ENCODE data around the gene BSPH1.

Gene BSPH1, protein sequence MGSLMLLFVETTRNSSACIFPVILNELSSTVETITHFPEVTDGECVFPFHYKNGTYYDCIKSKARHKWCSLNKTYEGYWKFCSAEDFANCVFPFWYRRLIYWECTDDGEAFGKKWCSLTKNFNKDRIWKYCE

DNA sequence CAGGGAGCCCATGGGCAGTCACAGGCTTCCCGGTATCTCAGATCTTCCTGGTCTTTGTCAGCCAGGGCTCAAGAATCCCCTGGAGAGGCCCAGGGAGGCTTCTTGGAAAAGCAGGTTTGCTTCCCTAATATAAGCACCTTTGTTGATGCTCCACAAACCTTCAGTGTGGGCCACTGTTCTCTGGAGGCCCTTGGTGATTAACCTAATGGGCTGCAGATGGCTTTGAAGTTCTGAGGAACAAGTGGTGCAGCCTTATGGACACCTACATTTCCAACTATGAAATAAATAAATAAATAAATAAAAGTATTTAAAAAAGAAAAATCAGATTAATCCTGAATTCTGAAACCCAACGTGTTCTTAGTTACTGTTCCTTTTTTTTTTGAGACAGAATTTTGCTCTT lies at the start of gene BSPH1:
Gene BSPH1 (minus strand): TSS at position 101 of the 400 bp plus-strand sequence. CDS start 89 bp downstream, at position 12.
- Histone ChIP-seq H3K36me3 (ENCODE audit: low read length) (no peaks in the 10 kb centered on the region), H3K79me2 (ENCODE audit: insufficient read depth, low read length) (no peaks in the 10 kb centered on the region), H3K9me2 (replicated peaks; ENCODE audit: insufficient read depth, low read length) (no peaks in the 10 kb centered on the region), H3K27me3 (ENCODE audit: low read length) (no peaks in the 10 kb centered on the region), H3K9me3 (ENCODE audit: insufficient read depth, low read length) (no peaks in the 10 kb centered on the region), H2AFZ (ENCODE audit: low read depth, low read length, severe bottlenecking) (no peak within 1 kb of the TSS), H4K20me1 (ENCODE audit: low read depth, low read length) (no peaks in the 10 kb centered on the region), H3F3A (ENCODE audit: insufficient read depth) (no peaks in the 10 kb centered on the region), H3K4me2 (ENCODE audit: low read depth, low read length, poor library complexity, severe bottlenecking) (no peak within 1 kb of the TSS), H3K9ac (ENCODE audit: low read length) (no peak within 1 kb of the TSS), H3K4me3 (ENCODE audit: insufficient read depth, low read length, poor library complexity, severe bottlenecking) (no peak within 1 kb of the TSS), H3K27ac (ENCODE audit: low read depth, low read length) (no peak within 1 kb of the TSS)
- TF ChIP-seq, protein P1, sequence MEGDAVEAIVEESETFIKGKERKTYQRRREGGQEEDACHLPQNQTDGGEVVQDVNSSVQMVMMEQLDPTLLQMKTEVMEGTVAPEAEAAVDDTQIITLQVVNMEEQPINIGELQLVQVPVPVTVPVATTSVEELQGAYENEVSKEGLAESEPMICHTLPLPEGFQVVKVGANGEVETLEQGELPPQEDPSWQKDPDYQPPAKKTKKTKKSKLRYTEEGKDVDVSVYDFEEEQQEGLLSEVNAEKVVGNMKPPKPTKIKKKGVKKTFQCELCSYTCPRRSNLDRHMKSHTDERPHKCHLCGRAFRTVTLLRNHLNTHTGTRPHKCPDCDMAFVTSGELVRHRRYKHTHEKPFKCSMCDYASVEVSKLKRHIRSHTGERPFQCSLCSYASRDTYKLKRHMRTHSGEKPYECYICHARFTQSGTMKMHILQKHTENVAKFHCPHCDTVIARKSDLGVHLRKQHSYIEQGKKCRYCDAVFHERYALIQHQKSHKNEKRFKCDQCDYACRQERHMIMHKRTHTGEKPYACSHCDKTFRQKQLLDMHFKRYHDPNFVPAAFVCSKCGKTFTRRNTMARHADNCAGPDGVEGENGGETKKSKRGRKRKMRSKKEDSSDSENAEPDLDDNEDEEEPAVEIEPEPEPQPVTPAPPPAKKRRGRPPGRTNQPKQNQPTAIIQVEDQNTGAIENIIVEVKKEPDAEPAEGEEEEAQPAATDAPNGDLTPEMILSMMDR (IDR thresholded peaks at IDR 0.05; ENCODE audit: insufficient read depth, low read length, poor library complexity, severe bottlenecking) = no peak
- no peak for TF ChIP-seq EZH2phosphoT487 (conservative IDR thresholded peaks at IDR 0.05; ENCODE audit: low read length)

DNA sequence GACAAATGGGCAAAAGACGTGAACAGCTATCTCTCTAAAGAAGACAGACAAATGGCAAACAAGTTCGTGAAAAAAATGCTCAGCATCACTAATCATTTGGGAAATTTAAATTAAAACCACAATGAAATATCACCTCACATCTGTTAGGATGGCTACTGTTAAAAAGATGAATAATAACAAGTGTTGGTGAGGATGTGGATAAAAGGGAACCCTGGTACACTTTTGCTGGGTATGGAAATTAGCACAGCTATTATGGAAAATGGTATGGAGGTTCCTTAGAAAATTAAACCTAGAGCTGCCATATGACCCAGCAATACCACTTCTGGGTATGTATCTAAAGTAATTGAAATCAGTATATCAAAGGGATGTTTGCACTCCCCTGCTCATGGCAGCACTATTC lies 44.8 kb upstream of the BSPH1 start:
- H3K27ac ChIP-seq (ENCODE audit: low read depth, low read length) = no peak overlapping the region
- no peaks in the 10 kb centered on the region for H4K20me1 ChIP-seq (ENCODE audit: low read depth, low read length)
- no peak overlapping the region for H3K4me3 ChIP-seq (ENCODE audit: insufficient read depth, low read length, poor library complexity, severe bottlenecking)
- TF ChIP-seq, protein P1 (IDR thresholded peaks at IDR 0.05; ENCODE audit: insufficient read depth, low read length, poor library complexity, severe bottlenecking) = no peak
- H3K27me3 ChIP-seq (ENCODE audit: low read length) = no peaks in the 10 kb centered on the region
- H3K4me2 ChIP-seq (ENCODE audit: low read depth, low read length, poor library complexity, severe bottlenecking) = no peak overlapping the region
- no peak overlapping the region for H2AFZ ChIP-seq (ENCODE audit: low read depth, low read length, severe bottlenecking)
- no peaks in the 10 kb centered on the region for H3F3A ChIP-seq (ENCODE audit: insufficient read depth)
- H3K9ac ChIP-seq (ENCODE audit: low read length) = no peak overlapping the region
- no peaks in the 10 kb centered on the region for H3K9me2 ChIP-seq (replicated peaks; ENCODE audit: insufficient read depth, low read length)
- no peaks in the 10 kb centered on the region for H3K79me2 ChIP-seq (ENCODE audit: insufficient read depth, low read length)
- no peaks in the 10 kb centered on the region for H3K36me3 ChIP-seq (ENCODE audit: low read length)
- H3K9me3 ChIP-seq (ENCODE audit: insufficient read depth, low read length) = peaks cover 7% of the 10 kb centered on the region; the same call in 1 of the 2 replicates

DNA sequence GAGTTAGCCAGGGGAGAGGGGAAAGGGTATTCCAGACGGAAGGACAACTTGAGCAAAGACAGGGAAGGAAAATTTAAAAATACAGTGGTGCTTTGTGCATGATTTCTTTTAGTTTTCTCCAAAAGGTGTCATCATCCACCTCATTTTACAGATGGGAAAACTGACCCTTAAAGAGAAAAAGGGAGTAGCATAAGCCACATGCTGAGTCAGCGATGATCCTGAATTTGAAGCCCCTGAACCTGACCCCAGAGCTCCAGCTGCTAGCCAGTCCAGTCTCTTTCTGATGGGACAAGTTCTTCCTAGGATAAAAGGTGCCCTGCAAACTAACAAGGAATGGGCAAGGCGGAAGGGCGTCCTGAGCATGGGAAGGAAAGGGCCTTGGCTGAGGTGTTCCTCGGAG lies 41.6 kb upstream of the BSPH1 start:
- Histone ChIP-seq H3K36me3 (ENCODE audit: low read length) (no peaks in the 10 kb centered on the region), H2AFZ (ENCODE audit: low read depth, low read length, severe bottlenecking) (no peak overlapping the region), H4K20me1 (ENCODE audit: low read depth, low read length) (no peaks in the 10 kb centered on the region), H3K9ac (ENCODE audit: low read length) (no peak overlapping the region), H3K4me3 (ENCODE audit: insufficient read depth, low read length, poor library complexity, severe bottlenecking) (no peak overlapping the region), H3K9me3 (ENCODE audit: insufficient read depth, low read length) (peaks cover 7% of the 10 kb centered on the region; the same call in 1 of the 2 replicates), H3F3A (ENCODE audit: insufficient read depth) (no peaks in the 10 kb centered on the region), H3K4me2 (ENCODE audit: low read depth, low read length, poor library complexity, severe bottlenecking) (no peak overlapping the region), H3K27me3 (ENCODE audit: low read length) (no peaks in the 10 kb centered on the region), H3K9me2 (replicated peaks; ENCODE audit: insufficient read depth, low read length) (no peaks in the 10 kb centered on the region), H3K79me2 (ENCODE audit: insufficient read depth, low read length) (no peaks in the 10 kb centered on the region), H3K27ac (ENCODE audit: low read depth, low read length) (no peak overlapping the region)
- TF ChIP-seq EZH2phosphoT487 (conservative IDR thresholded peaks at IDR 0.05; ENCODE audit: low read length) = no peak
- TF ChIP-seq, protein P1 (IDR thresholded peaks at IDR 0.05; ENCODE audit: insufficient read depth, low read length, poor library complexity, severe bottlenecking) = no peak
